RPMI8226 (cell line): Measurements from ENCODE around the gene MYLK.

Experiments used
- DNase-seq: peaks from one replicate; pipeline ENCODE4 v3.0.0-alpha.2; 2015

The MYLK gene

DNA sequence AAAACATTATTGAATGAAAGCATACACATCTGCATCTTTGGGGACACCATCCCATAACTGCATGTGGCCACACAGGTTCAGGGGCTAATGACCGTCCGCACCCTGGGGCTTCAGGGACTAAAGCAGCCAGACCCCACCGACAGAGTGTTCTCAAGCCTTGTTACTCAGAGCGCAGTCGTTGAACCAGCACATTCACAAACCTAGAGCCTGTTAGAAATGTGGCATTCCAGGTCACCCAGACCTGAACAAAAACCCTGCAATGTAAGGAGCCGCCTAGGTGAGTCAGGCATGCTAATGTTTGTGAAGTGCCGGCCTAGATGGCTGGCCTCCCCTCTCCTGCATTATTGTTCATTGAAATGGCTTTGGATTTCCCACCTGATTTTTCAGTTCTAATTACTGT is 247.0 kb downstream of the MYLK start:
- DNase-seq: no peak

DNA sequence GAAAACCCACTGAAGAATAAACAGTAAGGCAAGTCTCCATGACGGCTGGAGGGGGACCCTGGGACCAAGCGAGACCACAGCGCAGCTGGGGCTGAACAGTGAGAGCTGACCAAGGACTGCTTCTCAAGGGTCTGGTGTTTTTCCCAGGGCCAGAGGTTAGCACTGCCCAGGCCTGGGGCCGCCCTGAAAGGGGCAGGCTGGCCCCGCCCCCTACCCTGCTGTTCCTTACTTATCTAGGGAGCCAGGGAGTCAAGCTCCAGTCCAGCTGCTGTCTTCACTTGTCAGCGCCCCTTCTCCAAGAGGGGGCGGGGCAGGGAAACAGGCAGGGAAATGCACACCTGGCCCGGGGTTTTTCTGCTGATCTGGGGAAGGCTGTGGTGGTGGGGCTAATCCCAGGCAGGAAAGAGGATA is 247.7 kb downstream of the MYLK start:
- no peak for DNase-seq

DNA sequence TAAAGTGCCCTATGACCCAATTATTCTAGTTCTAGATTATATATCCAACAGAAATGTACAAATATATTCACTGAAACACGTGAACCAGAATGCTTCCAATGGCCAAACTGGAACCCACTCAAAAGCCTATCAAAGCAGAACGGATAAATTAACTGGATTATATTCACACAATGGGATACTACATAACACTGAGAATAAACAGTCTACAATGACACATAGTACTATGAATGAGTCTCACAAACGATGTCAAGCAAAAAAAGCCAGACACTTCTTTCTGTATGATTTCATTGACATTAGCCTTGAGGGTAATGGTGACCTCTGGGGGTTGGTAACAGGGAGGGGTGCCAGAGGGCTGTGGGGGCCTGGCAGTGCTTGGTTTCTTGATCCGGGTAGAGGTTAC is 248.4 kb downstream of the MYLK start:
- DNase-seq: no peak

DNA sequence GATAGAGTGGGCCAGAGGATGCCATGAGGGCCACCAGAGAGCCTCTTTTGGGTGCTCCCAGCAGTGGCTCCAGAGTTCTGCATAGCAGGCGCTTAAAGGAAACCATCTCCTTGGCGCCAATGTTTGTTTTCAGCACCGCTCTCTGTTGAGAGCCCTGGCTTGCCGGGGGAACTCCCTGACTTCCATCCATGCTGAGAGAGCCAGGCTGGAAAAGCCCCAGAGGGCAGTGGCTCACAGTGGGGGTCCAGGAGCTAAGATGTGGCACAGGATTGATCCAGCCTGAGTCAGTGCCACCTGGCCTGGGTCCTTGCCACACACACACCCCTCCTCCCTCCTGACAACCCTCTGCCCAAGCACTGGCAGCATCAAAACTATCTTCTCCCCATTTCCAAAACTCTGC is 248.9 kb downstream of the MYLK start:
- no peak for DNase-seq

DNA sequence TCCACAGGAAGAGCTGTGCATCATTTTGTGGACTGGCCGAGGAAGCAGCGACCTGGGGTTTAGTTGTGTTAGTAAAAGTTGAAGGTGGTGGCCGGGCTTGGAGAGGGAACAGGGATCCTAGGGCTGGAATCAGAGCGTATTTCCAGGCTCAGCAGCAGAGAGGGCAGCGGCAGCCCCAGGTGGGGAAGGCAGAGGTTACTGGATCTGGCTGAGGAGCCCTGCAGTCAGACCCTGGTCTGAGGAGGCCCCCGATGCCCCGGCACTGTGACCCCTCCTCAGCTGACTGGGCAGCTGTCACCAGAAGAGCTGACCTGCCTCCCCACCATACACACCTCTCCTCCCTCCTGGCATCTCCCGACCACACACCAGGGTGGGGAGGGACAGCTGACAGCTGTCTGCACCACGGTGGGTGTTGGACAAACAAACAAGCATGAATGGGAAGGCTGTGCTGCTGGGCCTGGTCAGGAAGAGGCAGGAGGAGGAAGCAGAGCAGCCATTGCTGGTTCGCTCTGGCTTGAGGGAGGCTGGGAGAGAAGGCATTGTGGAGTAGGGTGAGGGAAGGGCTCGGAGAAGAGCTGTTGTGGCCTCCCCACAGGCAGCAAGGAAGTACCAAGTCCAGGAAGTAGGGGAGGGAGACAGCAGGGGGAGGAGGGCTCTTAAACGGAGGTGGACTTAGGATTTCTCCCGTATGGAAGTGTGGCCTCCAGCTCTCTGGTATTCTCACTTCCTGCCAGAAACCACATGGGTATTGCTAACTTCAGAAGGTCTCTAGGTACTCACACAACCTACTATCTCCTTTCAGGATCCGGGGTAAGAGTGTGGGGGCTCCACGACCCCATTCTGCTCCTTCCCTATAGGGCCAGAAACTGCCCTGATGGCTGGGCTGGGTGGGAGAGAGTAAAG is 249.7 kb downstream of the MYLK start:
- DNase-seq: no peak

DNA sequence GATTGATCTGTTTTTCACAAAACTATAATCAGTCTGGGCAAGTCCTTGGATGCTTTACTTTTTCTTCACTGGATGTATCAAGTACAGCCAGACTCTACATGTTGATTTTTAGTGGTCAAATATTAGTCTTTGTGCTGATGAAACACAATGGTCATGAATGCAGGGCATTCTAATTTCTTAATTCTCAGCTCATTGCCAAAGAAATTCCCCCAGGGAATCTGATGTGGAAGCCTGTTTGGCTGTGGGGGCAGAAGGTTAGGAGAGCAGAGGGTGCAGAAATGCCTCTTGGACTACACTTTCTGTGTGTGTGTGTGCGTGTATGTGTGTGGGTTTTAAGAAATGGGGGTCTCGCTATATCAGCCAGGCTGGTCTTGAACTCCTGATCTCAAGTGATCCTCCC is 250.6 kb downstream of the MYLK start:
- DNase-seq: no peak

DNA sequence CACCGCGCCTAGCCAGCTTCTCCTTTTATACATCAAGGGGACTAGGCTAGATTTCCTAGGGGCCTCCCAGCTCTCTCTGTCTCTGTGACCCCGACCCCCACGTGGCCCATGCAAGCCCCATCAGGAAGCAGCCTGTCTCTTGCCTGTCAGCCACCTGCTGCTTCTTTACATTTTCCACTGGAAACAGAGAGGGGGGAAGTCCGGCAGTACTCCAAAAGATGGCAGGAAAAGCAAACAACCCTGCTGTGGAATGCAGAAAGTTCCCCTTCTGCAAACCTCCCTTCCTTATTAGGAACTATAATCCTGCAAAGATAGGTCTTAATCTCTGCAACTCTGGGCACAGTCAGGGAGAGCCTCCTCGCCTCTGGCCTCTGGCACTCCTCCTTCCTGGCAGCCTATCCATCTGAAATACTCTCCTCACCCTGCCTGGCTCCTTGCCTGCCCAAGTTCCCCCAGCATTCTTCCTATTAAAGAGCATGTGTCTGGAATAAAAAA is 251.9 kb downstream of the MYLK start:
- no peak for DNase-seq

DNA sequence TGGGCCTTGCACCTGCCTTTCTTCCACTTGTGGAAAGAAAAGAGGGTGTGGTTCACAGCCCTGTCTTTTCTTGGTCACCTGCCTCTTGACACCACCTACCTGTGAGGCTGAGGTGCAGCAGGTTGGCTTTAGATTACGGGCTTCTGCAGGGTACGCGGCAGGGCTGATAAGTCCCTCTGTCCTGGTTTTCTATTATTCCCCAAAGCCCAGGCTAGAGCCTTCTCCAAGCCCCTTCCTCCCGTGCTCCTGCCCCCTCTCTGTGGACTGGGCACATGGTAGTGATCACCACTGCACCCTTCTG is 254.4 kb downstream of the MYLK start:
- no peak for DNase-seq

DNA sequence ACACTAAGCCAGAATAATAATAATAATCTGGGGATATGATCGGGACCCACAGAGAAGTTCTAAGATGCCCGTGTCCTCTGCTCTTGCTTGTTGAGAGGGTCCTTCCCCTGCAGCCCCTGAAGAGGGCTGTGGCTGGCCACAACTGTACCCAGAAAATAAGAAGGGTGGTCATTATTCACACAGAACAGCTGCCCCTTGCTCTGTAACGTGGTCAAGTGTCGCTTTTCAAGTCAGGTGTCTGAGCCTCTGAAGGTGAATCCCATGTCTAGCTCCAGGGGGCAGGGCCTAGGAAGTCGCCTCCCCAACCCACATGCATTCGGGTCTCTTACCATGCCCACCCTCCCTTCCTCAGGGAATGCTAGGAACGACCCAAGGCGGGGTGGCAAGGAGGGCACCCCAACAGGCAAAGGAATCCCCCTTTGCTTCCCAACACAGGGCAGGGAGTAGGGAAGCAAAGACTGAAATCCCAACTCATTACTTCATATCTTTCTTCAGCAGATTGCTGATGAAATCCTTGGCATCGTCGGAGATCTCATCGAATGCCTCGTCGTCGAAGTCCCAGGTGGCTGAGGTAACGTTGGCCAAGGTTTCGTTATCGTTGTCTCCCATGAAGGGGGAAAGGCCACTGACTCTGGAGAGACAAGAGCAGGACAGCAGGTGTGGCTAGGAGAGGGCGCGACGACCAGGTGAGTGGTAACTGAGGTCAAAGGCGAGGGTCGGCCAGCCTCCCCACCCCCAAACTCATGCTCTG is 255.0 kb downstream of the MYLK start:
- DNase-seq: no peak

DNA sequence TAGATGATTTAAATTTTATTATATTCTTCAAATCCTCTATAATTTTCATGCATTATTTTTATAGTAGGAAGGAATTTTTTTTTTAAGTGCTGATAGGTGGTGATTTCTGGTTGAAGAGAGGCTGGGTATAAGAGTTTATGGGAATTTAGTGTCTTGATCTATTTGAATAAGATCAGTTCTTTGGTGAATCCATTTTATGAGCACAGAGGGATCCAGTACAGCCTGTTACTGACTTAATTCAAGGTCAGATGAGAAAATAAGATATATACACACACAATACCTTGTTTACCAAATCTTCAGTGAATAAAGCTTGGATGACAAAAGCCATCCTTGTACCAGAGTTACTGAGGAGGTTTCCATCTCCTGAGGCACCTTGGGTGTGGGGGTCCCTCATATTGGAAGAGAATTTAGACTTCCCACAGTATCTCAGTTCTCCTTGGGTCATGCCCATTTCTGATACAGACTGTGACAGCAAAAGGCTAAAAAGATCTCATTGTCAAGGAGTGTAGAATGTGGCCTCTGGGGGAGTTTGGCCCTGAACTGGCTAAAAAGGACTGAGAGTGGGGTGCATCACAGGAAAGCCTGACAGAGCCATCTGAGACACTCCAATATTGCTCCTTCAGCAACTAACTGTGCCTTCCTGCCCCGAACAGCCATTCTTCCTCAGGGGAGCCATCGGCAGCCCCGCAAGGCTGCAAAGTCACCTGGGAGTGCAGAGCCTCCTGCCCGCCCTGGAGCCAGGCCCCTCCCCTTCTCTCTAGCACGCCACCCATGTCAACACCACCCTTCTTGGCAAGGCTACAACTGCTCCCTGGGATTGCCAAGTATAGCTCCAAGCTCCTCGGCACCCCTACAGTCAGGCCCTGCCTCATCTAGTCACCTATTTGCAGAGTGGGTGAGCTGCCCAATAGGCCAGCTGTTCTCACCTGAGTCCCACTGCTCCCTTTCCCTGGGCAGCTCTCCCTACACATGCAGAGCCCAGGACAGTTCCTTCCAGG is 256.2 kb downstream of the MYLK start:
- no peak for DNase-seq

DNA sequence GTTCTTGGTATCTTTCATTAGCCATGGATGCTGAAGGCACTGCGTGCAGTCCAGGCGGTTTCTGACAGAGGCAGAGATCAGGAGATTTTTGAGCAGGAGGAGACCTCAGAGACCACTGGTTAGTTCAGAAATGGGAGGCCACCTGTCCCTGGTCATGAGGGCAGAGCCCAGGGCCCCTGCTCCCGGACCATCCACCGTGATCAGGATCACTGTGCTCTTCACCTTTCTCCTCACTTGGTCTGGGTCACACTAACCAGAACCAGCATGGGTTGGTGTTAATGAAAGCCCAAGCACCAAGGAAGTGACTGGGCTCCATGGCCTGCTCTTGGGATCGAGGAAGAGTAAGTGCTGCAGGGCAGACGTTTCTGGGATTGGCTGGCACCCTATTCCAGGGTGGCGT is 257.3 kb downstream of the MYLK start:
- DNase-seq: no peak

DNA sequence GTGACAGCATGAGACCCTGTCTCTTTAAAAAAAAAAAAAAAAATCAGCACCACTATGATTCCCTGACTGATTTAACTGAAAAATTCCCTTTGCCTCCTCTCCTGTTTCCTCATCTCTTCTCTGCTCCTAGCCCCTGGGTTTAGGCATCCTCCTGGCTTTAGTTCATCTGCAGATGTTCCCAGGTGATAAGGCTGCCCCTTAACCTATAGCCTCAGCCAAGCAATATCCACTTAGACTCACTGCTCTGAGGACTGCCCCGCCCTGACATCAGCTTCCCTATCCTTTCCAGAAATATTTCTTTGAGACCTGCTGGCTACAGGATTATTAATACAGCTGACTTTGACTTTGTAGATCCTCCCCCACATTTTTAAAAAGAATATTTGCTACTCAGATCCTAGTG is 259.8 kb downstream of the MYLK start:
- DNase-seq: no peak

DNA sequence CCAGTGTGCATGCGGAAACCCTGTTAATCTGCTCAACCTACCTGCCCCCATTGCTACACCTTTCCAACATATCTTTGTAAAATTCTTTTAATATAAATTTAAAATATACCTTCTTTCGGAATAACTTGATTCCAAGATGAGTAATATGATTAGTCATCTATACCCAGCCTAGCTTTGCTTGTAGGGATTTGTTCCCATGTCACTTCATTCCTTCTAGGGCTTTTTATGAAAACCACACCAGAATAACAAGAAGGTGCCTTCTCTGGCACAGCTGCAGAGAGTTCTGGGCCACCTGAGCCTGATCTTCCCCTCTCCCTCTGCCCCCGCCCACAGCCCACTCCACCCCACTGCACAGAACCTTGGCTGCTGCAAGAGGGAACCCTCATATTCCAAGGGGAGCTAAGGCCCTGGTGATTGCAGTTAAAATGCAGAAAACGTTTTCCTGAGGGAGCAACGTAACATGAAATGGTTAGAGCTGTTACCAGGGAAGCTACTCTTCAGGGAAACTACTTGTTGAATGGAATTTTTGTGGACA is 260.7 kb downstream of the MYLK start:
- no peak for DNase-seq

DNA sequence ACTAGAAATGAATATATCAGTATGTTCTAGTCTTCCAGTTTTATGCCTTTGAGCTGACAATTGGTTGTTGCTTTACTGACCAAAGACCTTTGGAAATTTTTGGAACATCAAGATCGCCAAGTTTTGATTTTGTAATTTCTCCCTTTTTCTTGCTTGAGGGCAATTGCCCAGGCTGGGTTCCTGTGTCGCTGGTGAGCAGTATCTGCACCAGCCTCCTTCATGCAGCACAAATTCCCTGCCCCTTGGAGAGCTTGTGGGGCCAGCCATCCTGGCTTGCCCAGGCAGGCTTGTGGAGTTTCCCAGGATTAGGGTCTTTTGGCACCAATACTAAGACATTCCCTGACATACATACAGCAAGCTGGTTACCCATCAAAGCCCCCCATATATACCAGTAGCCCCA is 261.4 kb downstream of the MYLK start:
- DNase-seq: no peak

DNA sequence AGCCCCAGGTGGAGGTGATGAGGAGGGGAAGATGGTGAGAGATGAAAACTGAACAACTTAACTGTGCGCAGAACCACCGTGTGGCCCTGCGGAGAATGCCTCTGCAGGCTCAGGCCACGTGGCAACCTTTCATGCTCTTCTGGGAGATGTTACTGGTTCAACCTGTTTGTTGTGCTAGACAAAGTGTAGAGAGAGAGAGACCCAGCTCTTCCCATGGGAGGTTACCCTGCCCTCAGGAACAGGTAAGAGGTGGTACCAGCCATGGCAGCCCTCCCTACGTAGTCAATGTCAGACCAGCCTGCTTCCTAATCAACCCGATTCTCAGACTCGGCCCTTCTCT is 262.3 kb downstream of the MYLK start:
- no peak for DNase-seq

DNA sequence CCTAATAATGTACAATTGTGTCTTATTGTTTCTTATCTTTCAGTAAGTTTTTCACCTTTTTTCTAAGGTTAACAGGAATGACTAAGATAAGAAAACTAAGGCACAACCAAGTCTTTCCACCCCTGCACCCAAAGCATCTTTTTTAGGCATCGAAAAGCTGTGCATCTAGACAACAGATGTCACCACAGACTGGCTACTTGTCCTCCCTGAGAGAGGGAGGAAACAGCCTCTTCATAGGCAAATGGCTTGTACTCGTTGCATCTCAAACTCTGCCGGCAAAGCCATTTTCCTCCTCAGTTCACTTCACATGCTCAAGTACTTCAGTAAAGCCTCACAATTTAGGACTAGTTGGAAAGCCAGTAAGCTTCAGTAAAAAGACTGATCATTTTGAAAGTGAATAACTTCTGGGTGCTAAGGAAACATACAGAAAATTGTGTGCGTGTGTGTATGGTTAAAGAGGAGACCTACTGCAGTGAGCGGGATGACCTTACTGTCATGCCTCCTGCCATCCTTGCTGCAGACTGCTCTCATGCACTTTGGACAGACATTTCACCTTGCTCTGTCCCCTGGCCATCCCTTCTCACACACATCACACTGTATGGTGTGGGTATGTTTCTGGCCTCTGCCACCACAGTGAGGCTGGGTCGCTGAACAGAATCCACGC is 262.8 kb downstream of the MYLK start:
- no peak for DNase-seq

DNA sequence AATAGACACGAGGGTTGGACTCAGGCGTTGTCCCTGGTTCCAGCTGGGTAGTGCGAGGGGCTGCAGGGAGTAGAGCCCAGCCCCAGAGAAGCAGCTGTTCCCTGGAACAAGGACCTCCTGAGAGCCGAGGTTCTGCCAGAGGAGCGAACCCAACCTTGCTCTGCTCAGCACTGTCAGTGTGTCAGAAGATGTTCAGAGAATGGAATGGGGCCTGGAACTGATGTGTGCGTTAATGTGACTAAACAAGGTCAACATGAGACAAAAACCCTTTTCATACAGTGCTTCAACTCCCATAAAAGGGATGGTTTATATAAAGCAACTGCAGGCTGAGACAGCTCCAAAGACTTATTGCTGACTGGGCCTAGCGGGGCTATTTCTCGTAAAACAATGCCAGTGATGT is 263.8 kb downstream of the MYLK start:
- DNase-seq: no peak

DNA sequence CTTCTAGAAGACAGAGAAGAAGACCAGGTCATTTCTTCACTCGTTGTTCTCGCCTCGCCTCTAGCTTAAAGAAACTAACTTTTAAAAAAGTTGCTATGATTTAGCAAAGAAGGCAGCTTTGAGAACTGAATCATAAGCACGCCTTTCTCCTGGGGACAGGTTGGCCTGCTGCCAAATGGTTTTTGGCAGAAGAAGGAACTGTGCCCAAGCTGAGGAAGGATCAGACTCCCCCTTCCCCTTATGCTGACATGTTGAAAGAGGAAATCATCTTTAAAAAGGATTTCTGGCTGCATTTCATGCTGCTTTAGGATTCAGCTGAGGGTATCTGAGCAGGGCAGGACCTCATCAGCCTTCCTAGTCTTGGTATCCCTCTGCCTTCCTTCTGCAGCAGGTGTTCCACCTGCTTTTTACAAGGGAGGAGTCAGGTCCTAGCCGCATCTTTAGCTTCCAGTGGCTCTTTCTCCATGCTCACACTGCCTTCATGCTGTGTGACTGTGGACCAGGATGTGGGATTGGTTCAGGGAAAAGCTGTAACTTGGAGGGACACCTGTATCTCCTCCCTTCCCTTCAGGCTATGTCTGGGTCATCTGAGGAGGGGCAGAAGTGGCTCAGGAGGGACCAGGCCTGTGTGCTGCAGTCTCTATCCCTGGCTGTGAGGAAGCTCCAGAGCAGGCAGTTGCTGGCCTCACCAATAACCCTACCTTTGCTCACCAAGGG is 265.2 kb downstream of the MYLK start:
- peak; percentile 92 for DNase-seq

DNA sequence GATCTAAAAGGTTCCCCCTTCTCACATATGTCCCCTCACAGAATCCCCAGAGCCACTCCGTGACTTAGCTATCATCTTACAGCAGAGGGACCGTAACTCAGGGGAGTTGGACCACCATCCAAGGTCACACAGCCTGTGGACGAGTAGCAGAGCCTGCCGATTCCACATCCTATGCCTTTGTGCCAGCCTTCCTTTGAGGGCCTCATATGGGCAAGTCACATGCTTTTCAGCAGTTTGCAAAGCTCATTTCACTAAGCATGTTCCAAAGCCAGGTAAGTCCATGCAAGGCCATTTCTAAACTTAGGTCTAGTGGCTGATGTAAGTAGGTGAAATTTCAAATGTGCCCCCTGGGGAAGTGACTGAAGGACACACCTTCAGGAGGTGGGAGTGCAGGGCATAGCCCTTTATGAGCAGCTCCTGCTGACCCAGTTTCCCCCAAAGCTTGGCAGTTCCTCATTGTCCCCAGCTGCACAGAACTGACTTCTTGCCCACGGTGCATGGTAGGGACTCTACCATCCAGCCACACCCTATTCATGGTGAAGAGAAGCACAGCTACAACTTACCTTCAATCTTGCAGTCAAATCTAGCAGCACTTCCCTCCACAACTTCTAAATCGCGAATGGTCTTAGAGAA is 265.9 kb downstream of the MYLK start:
- peak; percentile 29 for DNase-seq

DNA sequence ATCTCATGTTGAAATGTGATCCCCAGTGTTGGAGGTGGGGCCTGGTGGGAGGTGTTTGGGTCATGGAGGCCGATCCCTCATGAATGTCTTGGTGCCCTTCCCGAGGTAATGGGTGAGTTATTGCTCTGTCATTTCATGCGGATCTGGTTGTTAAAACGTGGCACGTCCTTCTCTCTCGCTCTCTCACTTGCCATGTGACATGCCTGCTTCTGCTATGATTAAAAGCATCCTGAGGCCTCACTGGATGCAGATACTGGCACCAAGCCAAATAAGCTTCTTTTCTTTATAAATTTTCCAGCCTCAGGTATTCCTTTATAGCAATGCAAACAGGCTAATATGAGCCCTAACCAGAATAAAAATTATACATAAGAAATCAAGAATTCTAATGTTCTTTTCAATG is 267.5 kb downstream of the MYLK start:
- DNase-seq: no peak

DNA sequence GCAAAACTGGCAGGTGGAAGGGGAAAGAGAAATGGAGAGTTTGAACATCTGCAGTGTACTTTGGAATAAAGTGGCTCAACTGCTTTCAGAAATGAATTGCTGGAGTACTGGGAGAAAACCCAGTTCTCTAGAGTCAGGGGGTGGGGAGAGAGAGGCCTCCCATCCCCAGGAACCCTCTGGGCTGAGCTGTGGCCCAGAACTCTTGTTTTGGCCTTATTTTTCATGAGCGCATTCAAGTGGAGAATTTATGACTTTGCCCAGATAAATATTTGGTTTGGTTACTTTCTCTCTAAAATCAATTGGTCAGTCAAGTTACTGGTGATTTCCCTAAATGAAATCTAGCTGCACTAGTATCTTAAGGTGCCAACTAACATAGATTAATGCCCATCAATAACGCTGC is 270.6 kb downstream of the MYLK start:
- DNase-seq: no peak
